Stimulated activated CD8-positive, alpha-beta memory T cell treated with anti-CD3 and anti-CD28 coated beads, Interleukin-4, amount 100 ng/mL, for 1 hour (primary cell): ENCODE data around the gene DTNBP1.

Experiments used
- DNase-seq, 2 donors: peaks; one replicate each; pipeline ENCODE4 v3.0.0-alpha.2; 2020; ENCODE audit warnings: low read depth in 2 of 2, low spot score in 1 of 2

The DTNBP1 gene

DNA sequence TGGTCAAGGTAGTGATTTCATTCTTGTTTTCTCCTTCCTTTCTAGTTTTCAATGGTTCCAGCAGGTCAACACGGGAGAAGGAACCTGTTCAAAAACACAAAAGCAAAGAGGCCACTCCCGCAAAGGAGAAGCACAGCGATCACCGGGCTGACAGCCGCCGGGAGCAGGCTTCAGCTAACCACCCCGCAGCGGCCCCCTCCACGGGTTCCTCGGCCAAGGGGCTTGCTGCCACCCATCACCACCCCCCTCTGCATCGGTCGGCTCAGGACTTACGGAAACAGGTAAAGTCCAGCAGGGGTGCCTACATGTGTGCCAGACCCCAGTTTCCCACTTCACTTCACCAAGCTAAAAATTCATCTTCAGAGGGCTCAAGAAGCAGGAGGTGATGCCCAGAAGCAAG, 175.6 kb downstream of the DTNBP1 start:
- DNase-seq: no peak

DNA sequence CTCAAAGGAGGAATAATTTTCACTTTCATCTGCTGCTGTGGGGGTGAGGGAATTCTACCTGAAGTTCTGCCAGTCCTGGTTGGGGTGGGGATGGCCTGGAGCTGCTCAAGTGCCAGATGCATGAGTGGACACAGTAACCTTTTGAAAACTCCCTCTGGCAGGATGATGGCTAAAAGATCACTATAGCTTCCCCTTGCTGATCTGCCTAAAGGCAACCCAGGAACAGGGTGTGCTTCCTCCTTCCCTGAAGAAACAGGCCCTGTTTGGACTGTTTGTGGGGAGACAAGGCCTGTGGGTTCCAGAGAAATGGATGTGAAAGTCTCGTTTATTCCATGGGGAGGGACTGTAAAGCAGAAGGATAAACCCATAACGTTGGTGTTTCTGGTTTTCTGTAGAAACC, 176.9 kb downstream of the DTNBP1 start:
- DNase-seq: no peak

DNA sequence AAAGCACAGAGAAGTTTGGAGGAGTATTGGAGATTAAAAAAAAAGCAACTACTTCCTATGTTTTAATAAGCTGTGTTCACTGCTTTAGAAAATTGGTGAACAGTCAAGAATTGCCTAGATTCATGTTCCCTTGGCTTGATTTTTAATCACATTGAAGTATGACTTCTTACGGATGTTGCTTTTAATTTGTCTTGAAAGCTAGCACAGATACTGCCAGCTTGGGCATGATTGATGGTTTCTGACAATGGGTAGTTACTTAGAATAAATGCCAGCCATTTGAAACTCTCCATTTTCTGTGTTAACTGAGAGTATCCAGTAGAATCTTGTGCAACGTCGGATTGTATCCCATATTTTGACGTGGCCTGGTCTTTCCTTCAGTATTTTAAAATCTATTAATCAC, 178.0 kb downstream of the DTNBP1 start:
- no peak for DNase-seq

DNA sequence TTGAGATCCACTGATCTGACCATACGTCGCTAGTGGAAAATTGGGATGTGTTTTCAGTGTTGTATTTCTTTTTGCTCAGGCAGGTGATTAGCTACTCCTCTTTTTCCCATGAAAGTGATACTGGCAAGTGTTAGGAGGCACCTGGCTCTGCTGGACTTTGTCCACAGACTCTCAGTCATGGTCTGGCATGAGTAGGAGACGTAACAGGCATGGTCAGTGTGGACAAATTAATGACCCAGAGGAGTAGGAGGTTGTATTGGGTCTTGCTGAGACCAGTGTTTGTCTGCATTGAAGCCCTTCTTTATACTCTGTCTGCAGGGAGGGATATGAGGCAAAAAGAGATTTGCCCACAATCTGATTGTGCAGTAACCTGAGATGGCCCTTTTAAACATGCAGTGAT, 178.7 kb downstream of the DTNBP1 start:
- no peak for DNase-seq

DNA sequence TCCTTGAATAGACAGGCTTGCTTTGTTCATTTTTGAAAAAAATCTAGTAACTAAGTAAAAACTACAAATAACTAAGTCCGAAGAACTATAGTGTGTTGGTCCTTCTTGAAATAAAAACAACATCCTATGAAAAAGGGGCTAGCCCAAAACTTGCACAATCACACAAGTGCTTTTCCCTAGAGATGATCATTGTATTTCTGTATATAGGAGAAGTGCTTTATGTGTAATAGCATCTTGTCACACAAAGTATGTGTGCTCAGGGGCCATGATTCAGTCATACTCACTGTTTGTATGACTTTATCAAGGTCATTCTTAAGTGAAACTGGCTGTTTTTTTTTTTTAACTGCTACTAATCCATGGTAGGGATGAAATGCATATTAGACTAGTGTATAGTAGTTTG, 179.8 kb downstream of the DTNBP1 start:
- DNase-seq: no peak

DNA sequence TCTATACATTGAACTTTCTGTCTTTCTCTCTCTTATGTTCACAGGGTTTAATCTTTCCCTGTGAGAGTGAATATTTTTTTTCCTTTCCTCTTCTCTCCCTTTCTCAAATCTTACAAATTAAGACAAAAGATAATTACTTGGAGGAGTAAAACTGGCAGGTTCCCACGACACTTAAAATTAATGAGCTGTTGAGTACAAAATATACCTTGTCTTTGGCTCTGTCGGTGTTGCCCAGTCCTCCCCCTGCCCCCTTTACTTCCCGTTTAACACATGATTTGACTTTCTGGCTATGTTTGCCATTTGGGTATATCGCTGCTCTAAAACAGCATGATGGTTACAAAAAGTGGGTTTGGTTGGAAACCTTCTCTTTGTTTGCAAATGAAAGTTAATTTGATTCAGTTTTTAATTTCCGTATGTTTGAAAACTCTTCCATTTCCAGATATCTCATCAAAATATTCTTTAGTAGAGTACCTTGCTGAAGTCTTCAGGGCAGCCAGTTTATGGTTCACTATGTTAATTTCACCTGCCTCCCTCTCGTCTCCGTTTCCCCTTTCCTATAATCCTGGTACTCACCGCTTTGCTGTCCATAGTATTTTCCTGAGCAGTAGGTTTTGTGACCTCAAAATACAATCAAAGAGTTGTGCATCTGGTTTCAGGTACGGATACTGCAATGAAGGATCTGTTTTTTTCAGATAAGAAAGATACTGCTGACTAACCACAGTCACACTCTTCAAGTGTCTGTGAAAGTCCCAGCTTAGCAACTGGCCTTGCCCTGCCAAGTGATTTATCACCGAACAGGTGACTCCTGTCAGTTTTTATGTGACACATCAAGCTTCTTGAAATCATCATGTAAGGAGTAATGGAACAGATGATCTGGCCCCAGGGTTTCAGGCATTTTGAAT, 181.2 kb downstream of the DTNBP1 start:
- no peak for DNase-seq

DNA sequence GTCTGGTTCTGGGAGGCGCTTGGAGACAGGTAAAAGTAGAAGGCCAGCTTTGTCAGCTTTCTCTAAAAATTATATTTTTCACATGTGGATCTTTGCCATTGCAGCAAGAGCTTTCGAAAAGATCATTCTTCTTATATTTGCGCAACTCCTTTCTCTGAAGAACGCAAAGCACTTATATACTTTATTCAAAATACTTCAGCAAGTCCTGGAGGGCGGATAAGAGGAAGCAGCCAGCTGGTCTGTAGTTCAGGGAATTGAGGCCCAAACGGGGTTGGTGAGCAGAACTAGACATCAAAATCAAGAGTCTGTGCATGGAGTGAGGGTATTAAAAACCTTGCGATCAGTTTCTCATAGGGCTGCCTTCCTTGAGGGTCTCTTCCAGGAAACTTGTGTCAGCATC, 182.3 kb downstream of the DTNBP1 start:
- no peak for DNase-seq

DNA sequence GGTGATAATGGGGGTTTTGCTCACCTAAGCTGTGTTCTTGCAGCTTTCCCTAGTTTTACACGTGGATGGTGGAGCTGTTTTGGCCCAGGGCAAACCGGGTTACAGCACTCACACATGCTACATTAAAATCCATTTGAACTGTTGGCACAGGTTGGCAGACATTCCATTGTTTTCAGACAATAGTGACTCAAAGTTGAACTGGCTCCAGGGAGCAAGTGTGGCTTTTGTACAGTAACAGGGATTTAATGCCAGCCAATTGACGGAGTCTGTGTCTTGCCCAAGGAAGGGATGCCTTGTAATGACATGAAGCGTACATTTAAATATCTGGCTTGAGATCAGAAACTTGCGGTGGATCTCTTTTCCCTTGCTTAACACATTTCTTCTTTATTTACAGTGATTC, 183.1 kb downstream of the DTNBP1 start:
- no peak for DNase-seq

DNA sequence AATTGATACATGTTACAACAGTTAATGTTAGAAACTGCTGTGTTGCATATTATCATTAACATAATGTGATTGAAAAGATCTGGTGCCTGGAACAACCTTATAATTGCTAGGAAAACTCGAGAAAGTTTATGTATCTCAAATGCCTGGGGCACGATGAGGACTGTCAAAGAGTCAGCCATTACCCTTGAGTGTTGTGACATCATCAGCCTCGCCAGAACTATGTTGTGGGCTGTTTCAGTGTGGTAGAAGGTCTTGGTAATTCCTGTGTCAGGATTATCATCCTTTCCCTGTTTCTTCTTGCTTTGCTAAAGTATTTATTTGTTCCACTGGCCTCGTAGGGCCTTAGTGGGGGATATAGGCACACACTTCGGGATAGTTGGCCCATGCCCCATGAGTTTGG, 185.1 kb downstream of the DTNBP1 start:
- DNase-seq: no peak

DNA sequence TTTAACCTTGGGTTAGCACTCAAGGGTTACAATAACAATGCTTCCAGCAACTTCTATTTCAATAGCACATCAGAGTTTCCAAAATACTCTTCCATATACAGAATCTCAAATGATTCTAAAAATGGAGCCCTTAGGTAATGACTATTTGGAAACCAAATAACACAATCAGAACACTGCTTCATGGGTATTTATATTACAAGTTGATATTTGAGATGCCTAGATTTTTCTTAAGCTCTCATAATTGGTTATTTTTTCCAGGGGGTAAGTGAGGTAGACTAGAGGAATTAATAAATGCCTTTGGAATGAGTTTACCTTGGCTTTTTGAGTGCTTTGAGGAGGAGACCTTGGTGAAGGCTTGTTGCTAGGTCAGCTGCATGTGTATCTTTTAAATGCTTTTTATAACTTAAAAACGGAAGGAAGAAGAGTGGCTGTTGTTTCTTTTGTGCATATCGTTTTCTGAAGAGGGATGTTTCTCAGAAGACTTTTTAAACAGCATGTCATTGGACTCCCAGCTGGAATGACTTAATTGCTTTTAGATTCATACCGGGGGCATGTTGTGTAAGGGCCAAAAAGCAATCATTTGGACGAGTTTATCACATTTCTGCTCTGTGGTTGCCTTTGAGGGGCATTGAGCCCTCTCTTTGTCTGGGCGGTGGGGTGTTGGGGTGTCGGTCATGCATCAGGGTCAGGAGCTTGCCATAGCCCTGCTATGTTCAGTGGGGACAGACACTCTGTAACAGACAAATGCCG, 186.0 kb downstream of the DTNBP1 start:
- DNase-seq: no peak

DNA sequence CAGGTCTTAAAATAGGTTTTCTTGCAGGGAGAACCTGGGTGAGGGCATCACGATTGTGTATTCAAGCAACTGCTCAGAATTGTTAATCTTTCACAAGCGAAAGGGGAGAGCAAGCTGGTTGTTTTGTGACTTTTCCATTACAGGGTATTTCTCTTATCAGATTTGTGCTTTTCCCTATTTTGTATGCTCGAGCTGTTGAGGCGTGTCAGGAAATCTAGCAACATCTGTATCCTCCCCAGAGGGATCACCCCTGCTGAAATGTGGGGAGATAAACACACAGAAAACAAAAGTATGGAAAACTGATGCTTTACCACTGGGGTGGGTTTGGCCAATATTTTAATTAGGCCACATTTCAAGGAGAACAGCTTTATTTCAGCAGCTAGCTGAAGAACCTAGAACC, 187.0 kb downstream of the DTNBP1 start:
- no peak for DNase-seq

DNA sequence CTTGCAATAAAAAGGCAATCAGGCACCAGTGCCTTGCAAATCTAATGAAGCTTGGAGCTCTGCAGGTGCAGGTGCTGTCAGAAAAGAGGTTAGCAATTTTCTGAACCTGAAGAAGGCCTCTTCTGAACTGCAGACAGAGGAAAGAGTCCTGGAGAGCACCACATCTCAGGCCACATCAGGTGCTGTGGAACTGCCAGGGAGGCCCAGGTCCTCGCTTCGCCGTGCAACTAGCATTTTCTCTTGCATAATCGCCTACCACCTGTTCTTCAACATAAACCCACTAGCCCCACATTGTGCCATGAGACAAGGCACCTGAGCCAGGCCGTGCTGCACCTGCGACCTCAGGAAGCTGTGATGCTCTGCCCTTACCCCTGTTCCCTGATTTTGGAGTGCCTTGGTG, 187.6 kb downstream of the DTNBP1 start:
- no peak for DNase-seq

DNA sequence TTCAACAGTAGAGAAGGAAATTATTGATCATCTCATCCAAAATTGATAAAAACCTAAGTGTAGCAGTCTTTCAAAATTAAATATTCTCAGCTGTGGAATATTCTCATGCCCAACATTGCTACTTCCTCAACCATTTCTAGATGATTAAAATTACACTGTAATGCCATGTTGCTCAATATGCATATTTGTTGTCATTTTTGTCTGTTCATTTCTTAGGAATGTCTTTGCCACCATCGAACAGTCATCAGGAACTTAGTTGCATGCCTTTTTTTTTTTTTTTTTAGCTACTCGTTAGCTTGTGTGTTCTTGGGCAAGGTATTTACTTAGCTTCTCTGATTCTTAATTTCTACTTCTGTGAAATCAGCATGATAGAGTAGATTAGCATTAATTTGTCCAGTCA, 188.6 kb downstream of the DTNBP1 start:
- no peak for DNase-seq

DNA sequence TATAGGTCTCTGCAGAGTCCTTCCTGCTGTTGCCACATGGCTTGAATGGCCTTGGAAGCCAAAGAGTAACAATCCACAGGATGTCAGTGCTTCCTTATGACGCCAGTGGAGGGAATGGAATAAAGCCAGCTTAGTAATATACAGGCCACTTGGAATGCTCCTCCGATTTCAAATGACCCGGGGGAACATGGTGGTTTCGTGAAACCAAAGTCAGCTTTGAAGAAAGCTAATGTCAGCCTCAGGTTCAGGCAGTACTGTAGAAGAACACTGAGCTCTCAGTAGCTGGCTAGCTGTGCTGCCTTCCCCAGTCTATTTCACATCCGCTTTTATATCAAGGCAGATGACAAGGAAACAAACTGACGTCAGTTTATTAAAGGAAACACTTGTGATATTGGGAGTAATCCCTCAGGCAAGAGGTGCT, 189.1 kb downstream of the DTNBP1 start:
- no peak for DNase-seq

DNA sequence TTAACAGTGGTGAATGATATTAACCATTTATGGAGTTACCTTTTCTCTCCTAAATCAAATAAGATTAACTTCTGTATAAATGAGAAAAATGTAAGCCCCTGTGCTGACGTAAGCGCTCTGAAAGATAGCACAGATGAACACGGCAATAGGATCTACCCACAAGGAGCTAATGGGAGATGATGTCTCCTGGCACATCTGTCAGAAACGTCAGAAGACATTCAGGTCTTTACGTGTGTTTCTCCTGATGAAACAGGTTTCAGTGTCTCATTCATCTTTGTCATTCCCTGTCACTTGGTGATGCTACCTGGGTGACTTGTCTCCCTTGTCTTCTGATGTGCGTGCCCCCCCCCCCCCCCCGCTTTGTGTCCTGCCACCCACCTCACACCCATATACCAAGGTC, 189.7 kb downstream of the DTNBP1 start:
- no peak for DNase-seq
